C4-2B (cell line): ENCODE results near the gene TMOD1.

Source experiments
- CTCF ChIP-seq: fragments of 450-650 bp; conservative IDR thresholded peaks from 2 replicates; pipeline ENCODE4 v1.5.1; 2017; ENCODE audit warnings: mild to moderate bottlenecking
- ZFX ChIP-seq: fragments of 450-650 bp; IDR thresholded peaks from 2 replicates; pipeline ENCODE4 v1.6.1; 2017

- TF ChIP-seq CTCF (no peak; the same call in 1 of the 2 replicates), ZFX (no peak)
These were observed 137.2 kb downstream of the TMOD1 start for GRCh38 chr9:97638666-97639065.
